Body of pancreas (tissue), 4 donors: ENCODE data around the gene GPRC5B.

Experiments used
- CTCF ChIP-seq, 7 experiments: fragments of 450-650 bp in 4 of 7; fragments of 200-600 bp in 3 of 7; sonication (generic) in 3 of 7; IDR thresholded peaks; one replicate each; pipeline ENCODE4 v1.5.1; 2016 to 2019; ENCODE audit warnings: antibody characterized with exemption in 7 of 7
- POLR2A ChIP-seq, 3 donors: fragments of 450-650 bp; IDR thresholded peaks; one replicate each; pipeline ENCODE4 v1.6.1; 2016; ENCODE audit warnings: antibody characterized with exemption in 3 of 3, mild to moderate bottlenecking in 2 of 3

- TF ChIP-seq POLR2A (IDR thresholded peaks at IDR 0.05) (peak in 2 of 3 donors; percentile 35 to 38), CTCF (IDR thresholded peaks at IDR 0.05) (peak in 2 of 7 experiments; percentile 1 to 10)
Observed at GRCh38 chr16:19808061-19808641, 76.5 kb downstream of the GPRC5B start.
